ENCODE measurements around the gene DYNC1H1. TPM values are rescaled to one million over a fixed set of nuclear protein-coding genes. Genes with fewer than 3 reads are reported as not detected.

Gene DYNC1H1
- total and polyA plus RNA-seq, 2 experiments from 2014 or later: 179 to 635 TPM

DNA sequence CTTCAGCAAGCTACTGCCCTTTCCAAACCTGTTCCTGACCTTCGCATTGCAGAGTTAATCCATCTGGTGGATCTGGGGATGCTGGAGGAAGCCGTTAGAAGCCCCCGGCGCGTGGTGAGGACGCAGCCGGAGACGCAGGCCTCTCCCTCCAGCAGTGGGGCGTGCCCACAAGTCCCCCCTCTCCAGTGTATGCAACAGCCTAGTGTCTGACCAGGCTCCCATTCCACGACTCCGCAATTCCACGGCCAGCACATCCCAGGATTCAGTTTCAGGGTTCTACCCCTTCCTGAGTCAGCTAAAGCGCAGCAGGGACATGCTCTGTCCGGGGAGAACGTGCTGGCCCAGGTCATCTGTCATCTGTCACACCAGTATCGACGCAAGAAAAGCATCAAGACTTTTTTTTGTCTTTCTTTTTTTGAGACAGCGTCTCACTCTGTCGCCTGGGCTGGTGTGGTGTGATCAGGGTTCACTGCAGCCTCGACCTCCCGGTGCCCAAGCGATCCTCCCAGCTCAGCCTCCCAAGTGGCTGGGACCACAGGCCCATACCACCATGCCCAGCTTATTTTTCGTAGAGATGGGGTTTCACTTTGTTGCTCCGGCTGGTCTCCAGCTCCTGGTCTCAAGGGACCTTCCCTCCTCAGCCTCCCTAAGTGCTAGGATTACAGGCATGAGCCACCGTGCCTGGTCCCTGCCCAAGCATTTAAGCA lies 8.0 kb upstream of the DYNC1H1 start:
- H3K27me3 Mint-ChIP-seq (ENCODE audit: insufficient read depth, low read depth, poor library complexity): peaks cover 20% of the 10 kb centered on the region
- H3K4me3 Mint-ChIP-seq: no peak overlapping the region
- no peak overlapping the region for H3K4me2 ChIP-seq
- H3K36me3 ChIP-seq (ENCODE audit: insufficient read depth): no peaks in the 10 kb centered on the region
- H3K27me3 ChIP-seq (ENCODE audit: insufficient read depth): peaks cover 2% of the 10 kb centered on the region; the same call in 1 of the 2 replicates
- no peak for TF ChIP-seq NANOG (IDR thresholded peaks at IDR 0.05; ENCODE audit: borderline replicate concordance)
- TF ChIP-seq CREB1 (CRISPR knock-in tag; IDR thresholded peaks at IDR 0.05; ENCODE audit: low read depth): no peak
- TF ChIP-seq EZH2 (IDR thresholded peaks at IDR 0.05; ENCODE audit: low read depth, unreplicated experiment): no peak
- no peak for TF ChIP-seq STAT1 (IDR thresholded peaks at IDR 0.05; ENCODE audit: unreplicated experiment)
- no peak for TF ChIP-seq JUNB (IDR thresholded peaks at IDR 0.05; ENCODE audit: unreplicated experiment)
- no peak for TF ChIP-seq ZNF114 (CRISPR knock-in tag; IDR thresholded peaks at IDR 0.05)
- no peak for TF ChIP-seq POLR2AphosphoS5 (IDR thresholded peaks at IDR 0.05; ENCODE audit: low read depth)
- TF ChIP-seq, protein P1, sequence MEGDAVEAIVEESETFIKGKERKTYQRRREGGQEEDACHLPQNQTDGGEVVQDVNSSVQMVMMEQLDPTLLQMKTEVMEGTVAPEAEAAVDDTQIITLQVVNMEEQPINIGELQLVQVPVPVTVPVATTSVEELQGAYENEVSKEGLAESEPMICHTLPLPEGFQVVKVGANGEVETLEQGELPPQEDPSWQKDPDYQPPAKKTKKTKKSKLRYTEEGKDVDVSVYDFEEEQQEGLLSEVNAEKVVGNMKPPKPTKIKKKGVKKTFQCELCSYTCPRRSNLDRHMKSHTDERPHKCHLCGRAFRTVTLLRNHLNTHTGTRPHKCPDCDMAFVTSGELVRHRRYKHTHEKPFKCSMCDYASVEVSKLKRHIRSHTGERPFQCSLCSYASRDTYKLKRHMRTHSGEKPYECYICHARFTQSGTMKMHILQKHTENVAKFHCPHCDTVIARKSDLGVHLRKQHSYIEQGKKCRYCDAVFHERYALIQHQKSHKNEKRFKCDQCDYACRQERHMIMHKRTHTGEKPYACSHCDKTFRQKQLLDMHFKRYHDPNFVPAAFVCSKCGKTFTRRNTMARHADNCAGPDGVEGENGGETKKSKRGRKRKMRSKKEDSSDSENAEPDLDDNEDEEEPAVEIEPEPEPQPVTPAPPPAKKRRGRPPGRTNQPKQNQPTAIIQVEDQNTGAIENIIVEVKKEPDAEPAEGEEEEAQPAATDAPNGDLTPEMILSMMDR (conservative IDR thresholded peaks at IDR 0.05; ENCODE audit: low read depth in 2 of 2): no peak
- TF ChIP-seq, protein P2, sequence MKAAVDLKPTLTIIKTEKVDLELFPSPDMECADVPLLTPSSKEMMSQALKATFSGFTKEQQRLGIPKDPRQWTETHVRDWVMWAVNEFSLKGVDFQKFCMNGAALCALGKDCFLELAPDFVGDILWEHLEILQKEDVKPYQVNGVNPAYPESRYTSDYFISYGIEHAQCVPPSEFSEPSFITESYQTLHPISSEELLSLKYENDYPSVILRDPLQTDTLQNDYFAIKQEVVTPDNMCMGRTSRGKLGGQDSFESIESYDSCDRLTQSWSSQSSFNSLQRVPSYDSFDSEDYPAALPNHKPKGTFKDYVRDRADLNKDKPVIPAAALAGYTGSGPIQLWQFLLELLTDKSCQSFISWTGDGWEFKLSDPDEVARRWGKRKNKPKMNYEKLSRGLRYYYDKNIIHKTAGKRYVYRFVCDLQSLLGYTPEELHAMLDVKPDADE (IDR thresholded peaks at IDR 0.05): no peak
- TF ChIP-seq, protein P3, sequence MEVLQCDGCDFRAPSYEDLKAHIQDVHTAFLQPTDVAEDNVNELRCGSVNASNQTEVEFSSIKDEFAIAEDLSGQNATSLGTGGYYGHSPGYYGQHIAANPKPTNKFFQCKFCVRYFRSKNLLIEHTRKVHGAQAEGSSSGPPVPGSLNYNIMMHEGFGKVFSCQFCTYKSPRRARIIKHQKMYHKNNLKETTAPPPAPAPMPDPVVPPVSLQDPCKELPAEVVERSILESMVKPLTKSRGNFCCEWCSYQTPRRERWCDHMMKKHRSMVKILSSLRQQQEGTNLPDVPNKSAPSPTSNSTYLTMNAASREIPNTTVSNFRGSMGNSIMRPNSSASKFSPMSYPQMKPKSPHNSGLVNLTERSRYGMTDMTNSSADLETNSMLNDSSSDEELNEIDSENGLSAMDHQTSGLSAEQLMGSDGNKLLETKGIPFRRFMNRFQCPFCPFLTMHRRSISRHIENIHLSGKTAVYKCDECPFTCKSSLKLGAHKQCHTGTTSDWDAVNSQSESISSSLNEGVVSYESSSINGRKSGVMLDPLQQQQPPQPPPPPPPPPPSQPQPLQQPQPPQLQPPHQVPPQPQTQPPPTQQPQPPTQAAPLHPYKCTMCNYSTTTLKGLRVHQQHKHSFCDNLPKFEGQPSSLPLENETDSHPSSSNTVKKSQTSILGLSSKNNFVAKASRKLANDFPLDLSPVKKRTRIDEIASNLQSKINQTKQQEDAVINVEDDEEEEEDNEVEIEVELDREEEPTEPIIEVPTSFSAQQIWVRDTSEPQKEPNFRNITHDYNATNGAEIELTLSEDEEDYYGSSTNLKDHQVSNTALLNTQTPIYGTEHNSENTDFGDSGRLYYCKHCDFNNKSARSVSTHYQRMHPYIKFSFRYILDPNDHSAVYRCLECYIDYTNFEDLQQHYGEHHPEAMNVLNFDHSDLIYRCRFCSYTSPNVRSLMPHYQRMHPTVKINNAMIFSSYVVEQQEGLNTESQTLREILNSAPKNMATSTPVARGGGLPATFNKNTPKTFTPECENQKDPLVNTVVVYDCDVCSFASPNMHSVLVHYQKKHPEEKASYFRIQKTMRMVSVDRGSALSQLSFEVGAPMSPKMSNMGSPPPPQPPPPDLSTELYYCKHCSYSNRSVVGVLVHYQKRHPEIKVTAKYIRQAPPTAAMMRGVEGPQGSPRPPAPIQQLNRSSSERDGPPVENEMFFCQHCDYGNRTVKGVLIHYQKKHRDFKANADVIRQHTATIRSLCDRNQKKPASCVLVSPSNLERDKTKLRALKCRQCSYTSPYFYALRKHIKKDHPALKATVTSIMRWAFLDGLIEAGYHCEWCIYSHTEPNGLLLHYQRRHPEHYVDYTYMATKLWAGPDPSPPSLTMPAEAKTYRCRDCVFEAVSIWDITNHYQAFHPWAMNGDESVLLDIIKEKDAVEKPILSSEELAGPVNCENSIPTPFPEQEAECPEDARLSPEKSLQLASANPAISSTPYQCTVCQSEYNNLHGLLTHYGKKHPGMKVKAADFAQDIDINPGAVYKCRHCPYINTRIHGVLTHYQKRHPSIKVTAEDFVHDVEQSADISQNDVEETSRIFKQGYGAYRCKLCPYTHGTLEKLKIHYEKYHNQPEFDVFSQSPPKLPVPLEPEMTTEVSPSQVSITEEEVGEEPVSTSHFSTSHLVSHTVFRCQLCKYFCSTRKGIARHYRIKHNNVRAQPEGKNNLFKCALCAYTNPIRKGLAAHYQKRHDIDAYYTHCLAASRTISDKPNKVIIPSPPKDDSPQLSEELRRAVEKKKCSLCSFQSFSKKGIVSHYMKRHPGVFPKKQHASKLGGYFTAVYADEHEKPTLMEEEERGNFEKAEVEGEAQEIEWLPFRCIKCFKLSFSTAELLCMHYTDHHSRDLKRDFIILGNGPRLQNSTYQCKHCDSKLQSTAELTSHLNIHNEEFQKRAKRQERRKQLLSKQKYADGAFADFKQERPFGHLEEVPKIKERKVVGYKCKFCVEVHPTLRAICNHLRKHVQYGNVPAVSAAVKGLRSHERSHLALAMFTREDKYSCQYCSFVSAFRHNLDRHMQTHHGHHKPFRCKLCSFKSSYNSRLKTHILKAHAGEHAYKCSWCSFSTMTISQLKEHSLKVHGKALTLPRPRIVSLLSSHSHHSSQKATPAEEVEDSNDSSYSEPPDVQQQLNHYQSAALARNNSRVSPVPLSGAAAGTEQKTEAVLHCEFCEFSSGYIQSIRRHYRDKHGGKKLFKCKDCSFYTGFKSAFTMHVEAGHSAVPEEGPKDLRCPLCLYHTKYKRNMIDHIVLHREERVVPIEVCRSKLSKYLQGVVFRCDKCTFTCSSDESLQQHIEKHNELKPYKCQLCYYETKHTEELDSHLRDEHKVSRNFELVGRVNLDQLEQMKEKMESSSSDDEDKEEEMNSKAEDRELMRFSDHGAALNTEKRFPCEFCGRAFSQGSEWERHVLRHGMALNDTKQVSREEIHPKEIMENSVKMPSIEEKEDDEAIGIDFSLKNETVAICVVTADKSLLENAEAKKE (CRISPR knock-in tag; IDR thresholded peaks at IDR 0.05): no peak
- TF ChIP-seq ZNF331 (CRISPR knock-in tag; IDR thresholded peaks at IDR 0.05; ENCODE audit: low read depth): no peak
- no peak for TF ChIP-seq EZH2phosphoT487 (IDR thresholded peaks at IDR 0.05; ENCODE audit: unreplicated experiment)
- TF ChIP-seq, protein P4, sequence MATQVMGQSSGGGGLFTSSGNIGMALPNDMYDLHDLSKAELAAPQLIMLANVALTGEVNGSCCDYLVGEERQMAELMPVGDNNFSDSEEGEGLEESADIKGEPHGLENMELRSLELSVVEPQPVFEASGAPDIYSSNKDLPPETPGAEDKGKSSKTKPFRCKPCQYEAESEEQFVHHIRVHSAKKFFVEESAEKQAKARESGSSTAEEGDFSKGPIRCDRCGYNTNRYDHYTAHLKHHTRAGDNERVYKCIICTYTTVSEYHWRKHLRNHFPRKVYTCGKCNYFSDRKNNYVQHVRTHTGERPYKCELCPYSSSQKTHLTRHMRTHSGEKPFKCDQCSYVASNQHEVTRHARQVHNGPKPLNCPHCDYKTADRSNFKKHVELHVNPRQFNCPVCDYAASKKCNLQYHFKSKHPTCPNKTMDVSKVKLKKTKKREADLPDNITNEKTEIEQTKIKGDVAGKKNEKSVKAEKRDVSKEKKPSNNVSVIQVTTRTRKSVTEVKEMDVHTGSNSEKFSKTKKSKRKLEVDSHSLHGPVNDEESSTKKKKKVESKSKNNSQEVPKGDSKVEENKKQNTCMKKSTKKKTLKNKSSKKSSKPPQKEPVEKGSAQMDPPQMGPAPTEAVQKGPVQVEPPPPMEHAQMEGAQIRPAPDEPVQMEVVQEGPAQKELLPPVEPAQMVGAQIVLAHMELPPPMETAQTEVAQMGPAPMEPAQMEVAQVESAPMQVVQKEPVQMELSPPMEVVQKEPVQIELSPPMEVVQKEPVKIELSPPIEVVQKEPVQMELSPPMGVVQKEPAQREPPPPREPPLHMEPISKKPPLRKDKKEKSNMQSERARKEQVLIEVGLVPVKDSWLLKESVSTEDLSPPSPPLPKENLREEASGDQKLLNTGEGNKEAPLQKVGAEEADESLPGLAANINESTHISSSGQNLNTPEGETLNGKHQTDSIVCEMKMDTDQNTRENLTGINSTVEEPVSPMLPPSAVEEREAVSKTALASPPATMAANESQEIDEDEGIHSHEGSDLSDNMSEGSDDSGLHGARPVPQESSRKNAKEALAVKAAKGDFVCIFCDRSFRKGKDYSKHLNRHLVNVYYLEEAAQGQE (IDR thresholded peaks at IDR 0.05; ENCODE audit: unreplicated experiment): no peak
- no peaks in the 10 kb centered on the region for H3K4me1 ChIP-seq (ENCODE audit: insufficient read depth)
- ATAC-seq: no peak
- H4K20me1 ChIP-seq (replicated peaks; ENCODE audit: insufficient read depth): no peaks in the 10 kb centered on the region
- H3K4me1 Mint-ChIP-seq: peaks cover 8% of the 10 kb centered on the region; the same call in 2 of the 3 replicates
- no peak overlapping the region for H2AFZ ChIP-seq
- no peak overlapping the region for H3K27ac ChIP-seq (ENCODE audit: low read depth)
- no peaks in the 10 kb centered on the region for H3K9me2 ChIP-seq (ENCODE audit: insufficient read depth)
- no peak for DNase-seq (ENCODE audit: low spot score)
- 0 out of 2 replicates have a peak, but pooled peaks cover 5% of the 10 kb centered on the region for H3F3A ChIP-seq (replicated peaks; ENCODE audit: low read depth)
- no peaks in the 10 kb centered on the region for H3K36me3 Mint-ChIP-seq (ENCODE audit: low read depth)
- H3K9me3 Mint-ChIP-seq: no peaks in the 10 kb centered on the region
- H3K79me2 ChIP-seq (replicated peaks; ENCODE audit: insufficient read depth): no peaks in the 10 kb centered on the region
- no peak overlapping the region for H3K27ac Mint-ChIP-seq
- no peak overlapping the region for H3K4me3 ChIP-seq
